NCI-H2196 treated with DMSO at 0.1 percent for 48 hours (cell line): Measurements from ENCODE around the gene FAM53A.

Experiments
- DNase-seq: peaks from one replicate; lab custom pipeline; 2025; ENCODE audit not compliant: unreplicated experiment; lab: John Stamatoyannopoulos, UW

FAM53A gene, protein sequence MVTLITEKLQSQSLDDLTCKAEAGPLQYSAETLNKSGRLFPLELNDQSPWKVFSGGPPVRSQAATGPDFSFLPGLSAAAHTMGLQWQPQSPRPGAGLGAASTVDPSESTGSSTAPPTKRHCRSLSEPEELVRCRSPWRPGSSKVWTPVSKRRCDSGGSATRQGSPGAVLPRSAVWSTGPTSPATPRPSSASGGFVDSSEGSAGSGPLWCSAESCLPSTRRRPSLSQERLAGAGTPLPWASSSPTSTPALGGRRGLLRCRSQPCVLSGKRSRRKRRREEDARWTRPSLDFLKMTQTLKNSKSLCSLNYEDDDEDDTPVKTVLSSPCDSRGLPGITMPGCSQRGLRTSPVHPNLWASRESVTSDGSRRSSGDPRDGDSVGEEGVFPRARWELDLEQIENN

DNA sequence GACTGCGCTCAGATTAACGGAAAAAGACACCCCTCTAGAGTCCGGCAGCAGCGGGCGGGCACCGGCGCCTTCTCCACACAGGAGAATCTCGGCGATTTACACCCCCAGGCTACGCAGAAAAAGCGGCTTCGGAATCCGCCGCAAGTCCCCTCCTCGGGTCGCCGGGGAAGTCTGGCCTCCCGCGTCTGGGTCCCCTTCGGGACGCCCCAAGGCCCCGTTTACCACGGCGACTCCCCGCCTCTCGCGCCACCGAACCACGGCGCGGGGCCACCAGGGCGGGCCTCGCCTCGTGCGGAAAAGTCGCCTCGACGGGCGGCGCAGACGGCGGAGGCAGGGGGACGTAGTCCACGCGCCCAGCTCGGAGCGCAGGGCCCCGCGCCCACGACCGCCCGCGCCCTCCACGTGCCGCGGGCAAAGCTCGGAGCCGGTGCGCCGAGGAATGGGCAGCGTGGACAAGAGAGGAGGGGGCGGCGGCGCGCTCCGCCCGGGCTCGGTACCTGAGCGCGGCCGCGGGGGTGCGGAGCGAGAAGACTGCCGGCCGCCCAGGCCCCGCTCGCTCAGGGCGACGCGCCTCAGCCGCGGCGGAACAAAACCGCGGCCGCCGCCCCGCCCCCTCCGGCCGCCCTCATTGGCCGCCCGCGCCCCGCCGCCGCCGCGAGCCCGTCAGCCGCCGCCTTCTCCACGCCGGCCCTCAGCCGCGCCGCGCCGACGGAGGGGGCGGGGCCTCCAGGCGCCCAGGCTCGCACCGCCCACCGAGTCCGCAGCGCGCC is at the start of gene FAM53A:
Gene FAM53A (minus strand): TSS at position 578 of the 770 bp plus-strand sequence. CDS start 15,572 bp downstream, outside the sequence.
- DNase-seq, result peak; percentile 83

- DNase-seq, result no peak
These were observed 48.8 kb upstream of the FAM53A start for GRCh38 chr4:1732911-1733310.

GRCh38 chr4:1731180-1731579 is 47.1 kb upstream of the FAM53A start:
- DNase-seq, result no peak

DNA sequence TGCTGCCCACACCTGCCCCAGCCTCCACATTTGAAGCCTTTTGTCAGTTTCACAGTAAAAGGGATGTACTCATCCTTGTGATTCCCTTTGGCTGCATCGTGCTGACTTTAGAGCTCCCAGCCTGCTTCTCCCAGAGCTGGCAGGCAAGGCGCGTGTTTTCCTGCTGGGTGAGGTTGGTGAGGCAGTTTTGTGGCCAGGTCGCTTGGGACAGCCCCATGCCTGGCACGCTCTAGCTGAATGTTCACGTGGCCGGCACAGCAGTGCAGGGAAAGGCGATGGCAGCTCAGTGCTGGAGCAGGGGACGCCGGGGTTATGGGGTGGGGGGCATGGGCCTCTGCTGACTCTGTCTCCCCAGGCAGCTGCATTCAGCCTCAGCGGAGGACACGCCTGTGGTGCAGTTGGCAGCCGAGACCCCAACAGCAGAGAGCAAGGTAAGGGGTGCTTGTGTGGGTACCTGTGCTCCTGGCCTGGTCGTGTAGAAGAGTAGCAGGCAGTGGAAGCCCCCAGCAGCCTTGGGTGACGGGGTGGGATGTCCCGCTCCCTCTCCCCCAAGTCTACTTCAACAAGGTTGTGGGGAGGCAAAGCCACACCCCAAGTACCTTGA is 46.5 kb upstream of the FAM53A start:
- no peak for DNase-seq

DNA sequence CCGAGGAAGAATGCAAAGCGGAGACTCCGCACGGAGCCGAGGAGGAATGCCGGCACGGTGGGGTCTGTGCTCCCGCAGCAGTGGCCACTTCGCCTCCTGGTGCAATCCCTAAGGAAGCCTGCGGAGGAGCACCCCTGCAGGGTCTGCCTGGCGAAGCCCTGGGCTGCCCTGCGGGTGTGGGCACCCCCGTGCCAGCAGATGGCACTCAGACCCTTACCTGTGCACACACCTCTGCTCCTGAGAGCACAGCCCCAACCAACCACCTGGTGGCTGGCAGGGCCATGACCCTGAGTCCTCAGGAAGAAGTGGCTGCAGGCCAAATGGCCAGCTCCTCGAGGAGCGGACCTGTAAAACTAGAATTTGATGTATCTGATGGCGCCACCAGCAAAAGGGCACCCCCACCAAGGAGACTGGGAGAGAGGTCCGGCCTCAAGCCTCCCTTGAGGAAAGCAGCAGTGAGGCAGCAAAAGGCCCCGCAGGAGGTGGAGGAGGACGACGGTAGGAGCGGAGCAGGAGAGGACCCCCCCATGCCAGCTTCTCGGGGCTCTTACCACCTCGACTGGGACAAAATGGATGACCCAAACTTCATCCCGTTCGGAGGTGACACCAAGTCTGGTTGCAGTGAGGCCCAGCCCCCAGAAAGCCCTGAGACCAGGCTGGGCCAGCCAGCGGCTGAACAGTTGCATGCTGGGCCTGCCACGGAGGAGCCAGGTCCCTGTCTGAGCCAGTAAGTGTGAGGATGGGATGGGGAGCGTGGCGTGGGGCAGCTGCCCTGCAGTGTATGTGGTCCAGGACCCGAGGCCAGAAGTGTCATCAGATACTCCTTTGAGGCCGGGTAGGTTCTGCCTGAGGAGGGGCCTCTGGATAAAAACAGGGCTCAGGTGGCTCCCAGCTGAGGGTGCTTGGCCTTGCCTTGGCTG is 44.2 kb upstream of the FAM53A start:
- DNase-seq, result no peak

DNA sequence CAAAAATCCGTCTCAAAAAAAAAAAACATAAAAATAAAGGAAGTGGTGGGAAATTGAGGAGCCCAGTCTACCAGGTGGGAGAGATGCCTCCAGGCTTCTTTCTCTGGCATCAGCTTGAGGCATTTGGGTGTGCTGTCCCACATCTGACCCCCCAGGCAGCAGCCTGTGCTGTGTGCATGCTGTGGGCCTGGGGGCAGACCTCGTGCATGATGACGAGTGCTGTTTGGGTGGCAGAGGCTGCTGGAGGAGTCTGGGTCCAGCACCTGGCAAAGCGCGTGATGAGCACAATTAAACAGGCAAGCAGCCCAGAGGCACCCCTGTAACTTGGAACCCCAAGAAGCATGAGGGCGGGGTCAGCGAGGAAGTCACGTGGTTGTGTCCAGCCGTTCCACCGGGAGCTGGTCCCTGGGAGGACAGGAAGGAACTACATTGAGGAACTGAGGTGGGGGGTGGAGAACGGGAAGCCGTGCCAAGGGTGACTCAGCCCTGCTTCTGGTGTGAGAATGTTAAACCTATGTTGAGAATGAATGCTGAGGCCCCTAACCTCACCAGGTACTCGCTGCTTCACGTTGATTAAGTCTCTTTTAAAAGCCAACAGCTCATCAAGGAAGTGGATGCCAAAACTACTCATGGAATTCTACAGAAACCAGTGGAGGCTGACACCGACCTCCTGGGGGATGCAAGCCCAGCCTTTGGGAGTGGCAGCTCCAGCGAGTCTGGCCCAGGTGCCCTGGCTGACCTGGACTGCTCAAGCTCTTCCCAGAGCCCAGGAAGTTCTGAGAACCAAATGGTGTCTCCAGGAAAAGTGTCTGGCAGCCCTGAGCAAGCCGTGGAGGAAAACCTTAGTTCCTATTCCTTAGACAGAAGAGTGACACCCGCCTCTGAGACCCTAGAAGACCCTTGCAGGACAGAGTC is 43.3 kb upstream of the FAM53A start:
- no peak for DNase-seq

DNA sequence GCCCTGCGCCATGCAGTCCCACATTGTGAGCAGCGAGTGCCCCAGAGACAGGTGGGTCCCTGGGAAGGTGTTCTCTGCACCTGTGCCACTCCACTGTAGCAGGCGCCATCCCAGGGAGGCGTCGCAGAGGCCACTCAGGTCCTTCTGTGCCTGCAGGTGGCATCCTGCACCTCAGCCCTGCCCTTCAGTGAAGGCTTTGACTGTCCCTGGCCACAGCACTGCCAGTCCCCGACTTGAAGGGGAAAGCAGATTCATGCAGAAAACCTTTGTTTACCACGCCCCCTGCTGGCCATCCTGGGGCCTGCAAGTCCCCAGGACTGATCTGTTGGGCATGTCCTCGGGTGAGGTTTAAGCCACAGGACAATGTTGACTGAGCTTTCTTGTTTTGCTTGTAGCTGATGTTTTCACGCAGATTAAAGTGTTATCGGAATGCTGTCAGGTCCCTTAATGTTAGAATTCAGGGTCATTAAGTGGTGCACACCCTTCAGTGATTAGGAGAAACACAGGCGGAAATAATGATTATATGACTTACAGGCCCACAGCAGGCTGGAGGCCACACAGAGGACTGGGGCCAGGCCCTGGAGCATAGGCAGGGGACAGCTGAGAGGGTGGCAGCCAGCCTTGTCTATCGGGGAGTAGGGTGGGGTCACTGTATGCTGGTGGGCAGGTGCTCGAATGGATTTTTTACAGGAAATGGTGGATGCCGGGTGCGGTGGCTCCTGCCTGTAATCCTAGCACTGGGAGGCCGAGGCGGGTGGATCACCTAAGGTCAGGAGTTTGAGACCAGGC is 42.2 kb upstream of the FAM53A start:
- DNase-seq, result peak; percentile 38

GRCh38 chr4:1725521-1725920 is 41.4 kb upstream of the FAM53A start:
- DNase-seq, result no peak

DNA sequence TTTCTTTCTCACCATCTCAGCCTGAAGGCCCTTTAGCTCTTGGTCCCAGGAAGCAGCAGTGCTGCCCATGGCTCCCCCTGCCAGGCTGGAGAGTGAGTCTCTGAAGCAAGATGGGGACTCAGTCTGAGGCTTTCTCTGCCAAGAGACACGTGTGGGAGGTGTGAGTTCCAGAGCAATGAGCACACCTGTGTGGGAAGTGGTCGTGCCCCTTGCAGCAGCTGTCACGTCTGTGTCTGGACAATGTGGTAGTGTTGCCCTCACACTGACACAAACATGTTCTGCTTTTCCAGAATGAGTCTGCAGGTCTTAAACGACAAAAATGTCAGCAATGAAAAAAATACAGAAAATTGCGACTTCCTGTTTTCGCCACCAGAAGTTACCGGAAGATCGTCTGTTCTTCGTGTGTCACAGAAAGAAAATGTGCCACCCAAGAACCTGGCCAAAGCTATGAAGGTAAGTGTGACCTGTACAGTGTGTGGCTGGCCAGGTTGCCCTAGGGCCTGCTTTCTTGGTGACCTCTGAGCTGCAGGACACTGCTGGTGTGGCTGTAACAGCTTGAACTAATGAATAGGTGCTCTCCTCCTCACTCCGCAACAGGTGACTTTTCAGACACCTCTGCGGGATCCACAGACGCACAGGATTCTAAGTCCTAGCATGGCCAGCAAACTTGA is 39.2 kb upstream of the FAM53A start:
- no peak for DNase-seq

- DNase-seq, result no peak
These were observed 38.5 kb upstream of the FAM53A start for GRCh38 chr4:1722551-1723118.

GRCh38 chr4:1721666-1722550 is 37.8 kb upstream of the FAM53A start:
- no peak for DNase-seq

- DNase-seq, result peak; percentile 95
These were observed 37.0 kb upstream of the FAM53A start, which contains the start of the genes TACC3 and TMEM129 for GRCh38 chr4:1721003-1721665. Gene TACC3 (plus strand): TSS chr4:1721521. CDS start chr4:1723422, 1,901 bp downstream. Gene TMEM129 (minus strand): TSS chr4:1721323. CDS start chr4:1720837, 486 bp downstream.

- no peak for DNase-seq
These were observed 36.3 kb upstream of the FAM53A start for GRCh38 chr4:1720163-1720983.

GRCh38 chr4:1718095-1718850 is 34.2 kb upstream of the FAM53A start:
- DNase-seq, result no peak
